Endothelial cell of umbilical vein (primary cell): ENCODE data around the gene ZDHHC13. TPM values are rescaled to one million over a fixed set of nuclear protein-coding genes. Genes with fewer than 3 reads are reported as not detected.

ENCODE experiments used
- BruUV-seq: library from RNA; stranded (reverse); fragments of 400-500 nt; replicated peaks from 2 replicates; lab custom pipeline; 2021; lab: Mats Ljungman, UMichigan
- CTCF ChIA-PET: fragments of 300-600, 350-600 bp; sonication (Branson Sonifier 250); formaldehyde crosslinking; loops from one replicate; lab custom pipeline; 2021; ENCODE audit warnings: antibody characterized with exemption, inconsistent platforms; lab: Charles Lee
- POLR2A ChIA-PET: fragments of 300-600, 350-600 bp; sonication (Branson Sonifier 250); formaldehyde crosslinking; loops from one replicate; lab custom pipeline; 2021; ENCODE audit warnings: antibody characterized with exemption, inconsistent platforms; lab: Charles Lee
- DNase-seq: peaks from one replicate; pipeline ENCODE4 v3.0.0-alpha.2; 2011; ENCODE audit warnings: low read depth, low spot score
- FAIRE-seq: peaks from 2 replicates; lab custom pipeline; 2011; peaks lifted over from hg19 to GRCh38; lab: Jason Lieb, UNC
- H2AFZ ChIP-seq: 2 replicates; pipeline ENCODE4 v1.6.0; 2012; ENCODE audit warnings: low read depth, low read length, control low read depth, inconsistent platforms
- H3K27ac ChIP-seq: 2 replicates; pipeline ENCODE4 v1.5.1; 2011; ENCODE audit warnings: low read depth, mild to moderate bottlenecking, control low read depth, low read length, moderate library complexity; ENCODE audit not compliant: insufficient read depth
- H3K27me3 ChIP-seq, 2 experiments: 2 replicates each; pipeline versions ENCODE4 v1.6.0 to v1.6.1; 2011; ENCODE audit warnings: low read length in 2 of 2, mixed read lengths in 1 of 2; ENCODE audit not compliant: control insufficient read depth in 2 of 2, insufficient read depth in 2 of 2
- H3K36me3 ChIP-seq, 2 experiments: 2 replicates in 1 of 2; 3 replicates in 1 of 2; pipeline ENCODE4 v1.5.1; 2011; ENCODE audit warnings: low read length in 2 of 2, mild to moderate bottlenecking in 1 of 2, moderate library complexity in 1 of 2; ENCODE audit not compliant: control insufficient read depth in 2 of 2, insufficient read depth in 2 of 2; ENCODE audit errors: extremely low read depth in 1 of 2
- H3K4me1 ChIP-seq: 3 replicates; pipeline ENCODE4 v1.5.1; 2011; ENCODE audit warnings: mild to moderate bottlenecking, low read length; ENCODE audit not compliant: control insufficient read depth, insufficient read depth; ENCODE audit errors: extremely low read depth
- H3K4me2 ChIP-seq: 2 replicates; pipeline ENCODE4 v1.6.1; 2011; ENCODE audit warnings: low read length, control low read depth, mixed read lengths; ENCODE audit not compliant: insufficient read depth
- H3K4me3 ChIP-seq, 3 experiments: fragments of 200-600 bp in 1 of 3; sonication (generic), shearing (Covaris generic) in 1 of 3; replicated peaks in 1 of 3; 2 replicates each; pipeline ENCODE4 v1.5.1; 2011 to 2016; ENCODE audit warnings: control low read depth in 3 of 3, low read length in 3 of 3, mild to moderate bottlenecking in 2 of 3, inconsistent platforms in 1 of 3, low read depth in 1 of 3, moderate library complexity in 1 of 3; ENCODE audit not compliant: insufficient read depth in 1 of 3
- H3K79me2 ChIP-seq: 2 replicates; pipeline ENCODE4 v1.6.0; 2012; ENCODE audit warnings: low read length, inconsistent platforms; ENCODE audit not compliant: control insufficient read depth, insufficient read depth
- H3K9ac ChIP-seq: replicated peaks from 2 replicates; pipeline ENCODE3; 2011; ENCODE audit warnings: low read length, control low read depth; ENCODE audit not compliant: insufficient read depth; ENCODE audit errors: extremely low read depth
- H3K9me1 ChIP-seq: replicated peaks from 3 replicates; pipeline ENCODE4 v1.6.0; 2011; ENCODE audit warnings: mild to moderate bottlenecking, low read length; ENCODE audit not compliant: control insufficient read depth, insufficient read depth; ENCODE audit errors: extremely low read depth
- H3K9me3 ChIP-seq: replicated peaks from 2 replicates; pipeline ENCODE4 v1.5.1; 2012; ENCODE audit warnings: low read length, inconsistent platforms; ENCODE audit not compliant: control insufficient read depth, insufficient read depth
- H4K20me1 ChIP-seq: replicated peaks from 2 replicates; pipeline ENCODE3; 2011; ENCODE audit warnings: mild to moderate bottlenecking, low read length; ENCODE audit not compliant: control insufficient read depth, insufficient read depth; ENCODE audit errors: extremely low read depth
- EZH2 ChIP-seq: IDR thresholded peaks from 2 replicates; pipeline ENCODE4 v1.6.1; 2012; ENCODE audit warnings: borderline replicate concordance, low read depth, mild to moderate bottlenecking, moderate library complexity, low read length, inconsistent platforms; ENCODE audit not compliant: severe bottlenecking
- FOS ChIP-seq: IDR thresholded peaks from 2 replicates; pipeline ENCODE4 v1.6.1; 2011; ENCODE audit warnings: mild to moderate bottlenecking, low read length, moderate library complexity, borderline replicate concordance; ENCODE audit not compliant: insufficient read depth
- GATA2 ChIP-seq: IDR thresholded peaks from 2 replicates; pipeline ENCODE4 v1.7.0; 2011; ENCODE audit warnings: low read depth, mild to moderate bottlenecking, moderate library complexity, mixed read lengths, low read length; ENCODE audit not compliant: insufficient read length, insufficient read depth
- JUN ChIP-seq: IDR thresholded peaks from 2 replicates; pipeline ENCODE4 v1.6.1; 2011; ENCODE audit warnings: borderline replicate concordance, low read depth; ENCODE audit not compliant: insufficient read length, insufficient read depth
- MAX ChIP-seq: IDR thresholded peaks from 2 replicates; pipeline ENCODE4 v1.6.1; 2011; ENCODE audit not compliant: insufficient read depth, insufficient read length
- MYC ChIP-seq: IDR thresholded peaks from one replicate; pipeline ENCODE4 v1.6.1; 2011; ENCODE audit warnings: mild to moderate bottlenecking, low read depth, low read length
- POLR2A ChIP-seq: IDR thresholded peaks from 2 replicates; pipeline ENCODE4 v1.6.1; 2012; ENCODE audit warnings: low read depth, mild to moderate bottlenecking, control low read depth, low read length
- POLR2AphosphoS5 ChIP-seq: IDR thresholded peaks from 2 replicates; pipeline ENCODE4 v1.6.1; 2012; ENCODE audit warnings: low read depth, mild to moderate bottlenecking, control low read depth, low read length, moderate library complexity; ENCODE audit not compliant: insufficient read depth
- dilution Hi-C: fragments of 300-500 bp; cut with MboI; formaldehyde crosslinking; loops from one replicate; pipeline ENCODE4 v1.15.0; 2019; ENCODE audit warnings: low sequenced_read_pairs; ENCODE audit not compliant: extremely low pct_ligation_motif_present
- intact Hi-C: fragments of 100-400 bp; cut with micrococcal nuclease; formaldehyde crosslinking; loops from one replicate; pipeline ENCODE4 v1.10.0; 2022
- polyA plus RNA-seq, 4 experiments: library from polyadenylated mRNA; depleted of rRNA in 3 of 4; stranded (reverse) in 3 of 4; unstranded in 1 of 4; fragments of >200 nt; gene quantifications; 2 replicates each; pipeline versions ENCODE4 v1.2.1 to v1.2.3, GENCODE V29; 2011 to 2012; ENCODE audit warnings: missing spikeins in 1 of 4
- total RNA-seq: library from RNA; stranded (reverse); gene quantifications from 2 replicates; pipeline ENCODE4 v1.2.3, GENCODE V29; 2021
- TF ChIP-seq, protein P1 (sequence below), 2 donors: IDR thresholded peaks; 1 replicate in 1 of 2; 2 replicates in 1 of 2; pipeline ENCODE4 v1.5.1; 2011; ENCODE audit warnings: low read length in 2 of 2, mild to moderate bottlenecking in 2 of 2, moderate library complexity in 2 of 2, control low read depth in 1 of 2, inconsistent platforms in 1 of 2, low read depth in 1 of 2; ENCODE audit not compliant: insufficient read depth in 1 of 2; ENCODE audit errors: extremely low read depth in 1 of 2

Gene ZDHHC13
- total and polyA plus RNA-seq, 2 donors (not counting 3 experiments of a cell fraction or from before 2014, with no cell fraction given): 37.4 to 52.9 TPM

DNA sequence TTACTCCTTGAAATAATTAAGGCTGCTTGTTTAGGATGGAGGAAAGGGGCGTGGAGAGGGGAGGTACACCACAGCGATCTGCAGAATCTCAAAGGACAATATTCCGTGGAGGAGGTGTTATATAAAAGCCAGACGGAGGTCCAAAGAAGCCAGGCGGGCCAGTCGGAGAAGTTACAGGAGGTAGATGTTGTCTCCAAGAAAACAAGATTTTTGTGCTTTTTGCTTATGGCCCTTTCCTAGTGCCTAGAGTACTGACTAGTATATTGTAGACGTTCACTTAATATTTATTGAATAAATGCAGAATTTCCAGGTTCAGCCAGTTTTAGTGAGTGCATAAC is 761 bp downstream of the ZDHHC13 start:
- peaks cover 0 to 2% of the 10 kb centered on the region in 2 experiments for H3K36me3 ChIP-seq
- BruUV-seq: no TSS peak
- no peaks in the 10 kb centered on the region for H3K9me1 ChIP-seq
- peaks cover 44% of the 10 kb centered on the region for H3K4me1 ChIP-seq
- H3K4me3 ChIP-seq: peak overlapping the region; percentile 74 to 92 (median 83)
- dilution Hi-C loops (no loop called here), intact Hi-C loops (loop anchor here (1.0 to 2.0 kb wide), 2 partner anchors 40 to 115 kb away; no protein-coding TSS in a partner anchor)
- peak overlapping the region; percentile 94 for H3K4me2 ChIP-seq
- H2AFZ ChIP-seq: peak overlapping the region; percentile 5
- peak; percentile 49 for DNase-seq
- H3K27me3 ChIP-seq: no peaks in the 10 kb centered on the region
- H3K27ac ChIP-seq: peak overlapping the region; percentile 45
- no peaks in the 10 kb centered on the region for H4K20me1 ChIP-seq
- H3K79me2 ChIP-seq: peaks cover 53% of the 10 kb centered on the region
- ChIA-PET POLR2A (no interaction called here), CTCF (interaction anchor here (1.3 to 7.4 kb wide), 3 partner anchors 16 to 41 kb away, joined by 6 to 74 read pairs (median 21); no protein-coding TSS in a partner anchor)
- TF ChIP-seq POLR2A: peak; percentile 68
- TF ChIP-seq FOS: no peak
- peak; percentile 31 for TF ChIP-seq POLR2AphosphoS5
- no peak for TF ChIP-seq GATA2
- TF ChIP-seq MAX: no peak
- TF ChIP-seq JUN: no peak
- TF ChIP-seq EZH2: no peak
- TF ChIP-seq MYC: no peak
- TF ChIP-seq, protein P1, sequence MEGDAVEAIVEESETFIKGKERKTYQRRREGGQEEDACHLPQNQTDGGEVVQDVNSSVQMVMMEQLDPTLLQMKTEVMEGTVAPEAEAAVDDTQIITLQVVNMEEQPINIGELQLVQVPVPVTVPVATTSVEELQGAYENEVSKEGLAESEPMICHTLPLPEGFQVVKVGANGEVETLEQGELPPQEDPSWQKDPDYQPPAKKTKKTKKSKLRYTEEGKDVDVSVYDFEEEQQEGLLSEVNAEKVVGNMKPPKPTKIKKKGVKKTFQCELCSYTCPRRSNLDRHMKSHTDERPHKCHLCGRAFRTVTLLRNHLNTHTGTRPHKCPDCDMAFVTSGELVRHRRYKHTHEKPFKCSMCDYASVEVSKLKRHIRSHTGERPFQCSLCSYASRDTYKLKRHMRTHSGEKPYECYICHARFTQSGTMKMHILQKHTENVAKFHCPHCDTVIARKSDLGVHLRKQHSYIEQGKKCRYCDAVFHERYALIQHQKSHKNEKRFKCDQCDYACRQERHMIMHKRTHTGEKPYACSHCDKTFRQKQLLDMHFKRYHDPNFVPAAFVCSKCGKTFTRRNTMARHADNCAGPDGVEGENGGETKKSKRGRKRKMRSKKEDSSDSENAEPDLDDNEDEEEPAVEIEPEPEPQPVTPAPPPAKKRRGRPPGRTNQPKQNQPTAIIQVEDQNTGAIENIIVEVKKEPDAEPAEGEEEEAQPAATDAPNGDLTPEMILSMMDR (IDR thresholded peaks at IDR 0.05; ENCODE audit: extremely low read depth in 1 of 2, insufficient read depth in 1 of 2, low read depth in 1 of 2, low read length in 2 of 2): no peak
- no peaks in the 10 kb centered on the region for H3K9me3 ChIP-seq
- peak; percentile 75 for FAIRE-seq
- peak overlapping the region; percentile 49 for H3K9ac ChIP-seq
